A673 (cell line): ENCODE results near the gene CCDC198. TPM values are rescaled to one million over a fixed set of nuclear protein-coding genes. Genes with fewer than 3 reads are reported as not detected.

Experiments
- BruUV-seq: library from RNA; stranded (reverse); fragments of 400-500 nt; replicated peaks from 2 replicates; lab custom pipeline; 2021; lab: Mats Ljungman, UMichigan
- CTCF ChIA-PET: fragments of 300-600 bp; sonication (Branson Sonifier 250); formaldehyde crosslinking; loops from one replicate; lab custom pipeline; 2022; ENCODE audit warnings: antibody characterized with exemption; lab: Charles Lee
- POLR2A ChIA-PET: fragments of 300-600 bp; sonication (Branson Sonifier 250); formaldehyde crosslinking; loops from one replicate; lab custom pipeline; 2022; ENCODE audit warnings: antibody characterized with exemption; ENCODE audit not compliant: low non-redundant PET; lab: Charles Lee
- DNase-seq: peaks from one replicate; pipeline ENCODE4 v3.0.0-alpha.2; 2015; ENCODE audit warnings: low spot score
- H3K27ac ChIP-seq: fragments of 200-600 bp; sonication (generic); 2 replicates; pipeline ENCODE4 v1.5.1; 2016; ENCODE audit warnings: mixed run types, low read depth, mild to moderate bottlenecking, mixed read lengths, antibody characterized with exemption, low read length; ENCODE audit not compliant: poor library complexity, severe bottlenecking
- H3K27me3 ChIP-seq: fragments of 200-600 bp; sonication (generic); replicated peaks from 2 replicates; pipeline ENCODE4 v1.6.1; 2017; ENCODE audit warnings: mixed run types, low read depth, mild to moderate bottlenecking, mixed read lengths, antibody characterized with exemption, low read length; ENCODE audit not compliant: insufficient read depth, poor library complexity
- H3K36me3 ChIP-seq: fragments of 200-600 bp; sonication (generic); 2 replicates; pipeline ENCODE4 v1.6.1; 2016; ENCODE audit warnings: mixed run types, mild to moderate bottlenecking, mixed read lengths, antibody characterized with exemption, low read length; ENCODE audit not compliant: insufficient read depth, poor library complexity, severe bottlenecking
- H3K4me1 ChIP-seq: fragments of 200-600 bp; sonication (generic); 2 replicates; pipeline ENCODE4 v1.6.1; 2017; ENCODE audit warnings: mixed run types, mild to moderate bottlenecking, mixed read lengths, antibody characterized with exemption, low read length; ENCODE audit not compliant: insufficient read depth, poor library complexity, severe bottlenecking
- H3K4me3 ChIP-seq: fragments of 200-600 bp; sonication (generic); 2 replicates; pipeline ENCODE4 v1.5.1; 2016; ENCODE audit warnings: low read depth, mixed run types, mild to moderate bottlenecking, mixed read lengths, low read length; ENCODE audit not compliant: poor library complexity, severe bottlenecking
- H3K9me3 ChIP-seq: fragments of 200-600 bp; sonication (generic); 2 replicates; pipeline ENCODE4 v1.6.1; 2016; ENCODE audit warnings: mixed run types, low read depth, mild to moderate bottlenecking, mixed read lengths, antibody characterized with exemption, low read length; ENCODE audit not compliant: poor library complexity, severe bottlenecking
- CTCF ChIP-seq: fragments of 300-800, 200-600 bp; sonication (generic); conservative IDR thresholded peaks from 2 replicates; pipeline ENCODE4 v1.5.1; 2017; ENCODE audit warnings: low read depth, mild to moderate bottlenecking, antibody characterized with exemption, low read length, moderate library complexity, mixed read lengths
- EZH2 ChIP-seq: fragments of 200-600 bp; sonication (generic); IDR thresholded peaks from 2 replicates; pipeline ENCODE4 v1.6.1; 2017; ENCODE audit warnings: borderline replicate concordance, low read depth, mild to moderate bottlenecking, mixed read lengths, antibody characterized with exemption, low read length; ENCODE audit not compliant: poor library complexity, severe bottlenecking
- intact Hi-C: fragments of 100-400 bp; cut with micrococcal nuclease; formaldehyde crosslinking; loops from one replicate; pipeline ENCODE4 v1.10.0; 2022; ENCODE audit not compliant: unreplicated experiment
- total RNA-seq: library from RNA; stranded (reverse); gene quantifications from 2 replicates; pipeline ENCODE4 v1.2.3, GENCODE V29; 2021

The CCDC198 gene
- total RNA-seq, 1 experiment from 2014 or later, result not detected

GRCh38 chr14:57498659-57499058, 5.0 kb upstream of the CCDC198 start:
- no peak overlapping the region for H3K27ac ChIP-seq
- ChIA-PET POLR2A (no interaction called here), CTCF (no interaction called here)
- no peaks in the 10 kb centered on the region for H3K27me3 ChIP-seq
- H3K36me3 ChIP-seq, result no peaks in the 10 kb centered on the region
- TF ChIP-seq EZH2 (no peak), CTCF (no peak)
- intact Hi-C loops, result no loop called here
- no peaks in the 10 kb centered on the region for H3K9me3 ChIP-seq
- DNase-seq, result no peak
- no peak overlapping the region for H3K4me3 ChIP-seq
- peaks cover 4% of the 10 kb centered on the region for H3K4me1 ChIP-seq
- BruUV-seq, result no TSS peak

GRCh38 chr14:57498035-57498434, 4.4 kb upstream of the CCDC198 start:
- no peaks in the 10 kb centered on the region for H3K9me3 ChIP-seq
- no peak overlapping the region for H3K27ac ChIP-seq
- intact Hi-C loops, result no loop called here
- no TSS peak for BruUV-seq
- CTCF ChIA-PET, result no interaction called here
- TF ChIP-seq CTCF, result no peak
- TF ChIP-seq EZH2, result no peak
- H3K4me3 ChIP-seq, result no peak overlapping the region
- POLR2A ChIA-PET, result no interaction called here
- DNase-seq, result no peak
- H3K36me3 ChIP-seq, result no peaks in the 10 kb centered on the region
- no peaks in the 10 kb centered on the region for H3K27me3 ChIP-seq
- peaks cover 6% of the 10 kb centered on the region for H3K4me1 ChIP-seq

GRCh38 chr14:57495416-57495815, 1.8 kb upstream of the CCDC198 start:
- no TSS peak for BruUV-seq
- POLR2A ChIA-PET, result no interaction called here
- H3K4me1 ChIP-seq, result peaks cover 11% of the 10 kb centered on the region
- H3K9me3 ChIP-seq, result no peaks in the 10 kb centered on the region
- intact Hi-C loops, result no loop called here
- no peak overlapping the region for H3K4me3 ChIP-seq
- H3K36me3 ChIP-seq, result no peaks in the 10 kb centered on the region
- no peak overlapping the region for H3K27ac ChIP-seq
- CTCF ChIA-PET, result no interaction called here
- no peaks in the 10 kb centered on the region for H3K27me3 ChIP-seq
- TF ChIP-seq EZH2, result no peak
- TF ChIP-seq CTCF, result no peak
- DNase-seq, result no peak
